GM12874 (cell line): Measurements from ENCODE around the gene ACKR1.

Source experiments
- CTCF ChIP-seq: IDR thresholded peaks from 2 replicates; pipeline ENCODE4 v1.5.1; 2011; ENCODE audit warnings: low read depth, mild to moderate bottlenecking, control low read depth, low read length, moderate library complexity; ENCODE audit not compliant: insufficient read depth

Gene ACKR1

DNA sequence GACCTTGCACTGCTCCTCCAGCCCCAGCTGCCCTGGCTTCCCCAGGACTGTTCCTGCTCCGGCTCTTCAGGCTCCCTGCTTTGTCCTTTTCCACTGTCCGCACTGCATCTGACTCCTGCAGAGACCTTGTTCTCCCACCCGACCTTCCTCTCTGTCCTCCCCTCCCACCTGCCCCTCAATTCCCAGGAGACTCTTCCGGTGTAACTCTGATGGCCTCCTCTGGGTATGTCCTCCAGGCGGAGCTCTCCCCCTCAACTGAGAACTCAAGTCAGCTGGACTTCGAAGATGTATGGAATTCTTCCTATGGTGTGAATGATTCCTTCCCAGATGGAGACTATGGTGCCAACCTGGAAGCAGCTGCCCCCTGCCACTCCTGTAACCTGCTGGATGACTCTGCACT, 550 bp downstream of the ACKR1 start:
- no peak for TF ChIP-seq CTCF

GRCh38 chr1:159206110-159206509, 1.4 kb downstream of the ACKR1 start:
- no peak for TF ChIP-seq CTCF

- no peak for TF ChIP-seq CTCF
Measured at GRCh38 chr1:159207080-159207479, 2.4 kb downstream of the ACKR1 start.

DNA sequence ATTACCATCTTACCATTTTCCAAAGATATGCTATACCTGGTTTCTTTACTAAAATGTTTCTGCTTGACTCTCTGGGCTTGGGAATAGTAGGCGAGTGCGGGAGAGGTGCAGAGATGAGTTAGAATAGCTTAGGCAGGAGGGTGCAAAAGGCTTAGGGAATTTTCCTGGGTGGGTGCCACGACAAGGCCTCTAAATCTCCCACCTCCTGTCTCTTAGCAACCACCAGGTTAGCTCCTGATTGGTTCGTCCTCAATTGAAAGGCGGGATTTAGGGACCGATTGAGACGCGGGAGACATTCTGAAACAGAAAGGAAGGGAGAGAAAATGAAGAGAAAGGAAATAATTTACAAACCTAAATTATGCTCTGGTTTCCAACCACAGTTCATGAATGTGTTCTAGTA, 3.1 kb downstream of the ACKR1 start:
- no peak for TF ChIP-seq CTCF

DNA sequence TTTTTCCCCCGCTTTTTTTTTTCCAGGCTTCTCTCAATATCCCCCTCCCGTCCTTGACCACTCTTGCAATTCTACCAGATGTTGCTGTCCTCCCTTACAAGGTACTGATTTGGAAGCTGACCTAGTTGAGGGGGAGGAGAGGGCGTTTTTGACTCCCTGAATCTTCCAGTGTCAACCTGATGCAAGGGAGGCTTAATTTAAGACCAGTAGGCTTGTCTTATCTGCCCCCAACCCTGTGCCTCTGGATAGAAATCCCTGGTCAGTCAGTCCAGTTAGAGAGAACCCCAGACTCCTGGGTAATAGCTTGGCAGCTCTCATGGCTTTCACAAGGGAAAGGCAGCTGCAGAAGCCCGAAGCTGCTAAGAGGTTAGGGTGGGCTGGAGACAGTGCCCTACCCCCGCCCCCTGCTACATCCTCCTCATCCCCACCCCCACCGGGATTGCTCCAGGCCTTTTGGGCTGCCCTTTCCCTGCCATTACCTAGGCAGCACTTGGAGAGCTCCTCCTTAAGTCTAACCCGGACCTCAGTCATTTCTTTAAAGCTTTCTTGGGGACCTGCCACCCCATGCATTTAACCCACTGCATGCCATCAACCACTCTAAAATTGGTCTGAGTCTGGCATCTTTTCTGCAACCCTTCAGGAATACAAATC, 3.6 kb downstream of the ACKR1 start:
- no peak for TF ChIP-seq CTCF

- no peak for TF ChIP-seq CTCF
Measured at GRCh38 chr1:159209061-159209460, 4.4 kb downstream of the ACKR1 start.

DNA sequence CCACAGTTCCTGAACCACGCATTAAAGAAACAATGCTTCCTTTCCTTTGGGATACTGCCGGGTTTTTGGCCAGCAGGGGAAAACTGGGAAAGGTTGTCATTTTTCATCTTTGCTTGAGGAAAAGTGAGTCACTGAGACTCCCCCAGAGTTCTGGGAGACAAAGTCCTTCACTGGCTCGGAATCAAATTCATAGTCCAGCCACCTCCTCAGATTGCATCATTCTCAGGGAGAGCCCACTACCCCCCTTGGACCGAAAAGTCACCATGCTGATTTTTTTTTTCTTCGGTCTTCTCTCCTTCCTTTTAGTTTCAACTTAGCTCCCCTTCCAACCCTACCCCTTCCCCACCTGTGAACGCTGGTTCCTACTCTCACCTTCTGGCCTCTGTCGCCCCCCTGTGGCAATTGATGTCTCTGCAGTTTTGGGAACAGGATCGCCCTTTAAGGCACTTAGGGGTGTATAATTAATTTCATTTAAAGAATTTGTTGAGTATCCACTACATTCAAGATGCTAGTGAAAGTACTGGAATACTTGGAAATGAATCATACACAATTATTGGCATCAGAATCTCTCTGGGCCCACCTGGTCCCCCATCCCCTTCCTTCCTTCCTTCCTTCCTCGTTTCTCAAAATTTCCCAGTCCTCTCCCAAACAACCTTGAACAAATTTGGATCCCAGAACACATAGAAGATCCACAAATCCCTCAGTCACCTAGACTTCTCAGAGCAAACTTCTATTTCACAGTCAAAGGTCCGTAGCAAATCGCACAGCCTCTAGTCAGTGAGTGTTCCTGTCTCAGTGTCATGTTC, 6.9 kb downstream of the ACKR1 start:
- TF ChIP-seq CTCF: peak; percentile 71
